HCT116 (cell line): ENCODE data around the gene SYTL5.

Source experiments
- CEBPB ChIP-seq: IDR thresholded peaks from 2 replicates; pipeline ENCODE4 v1.6.1; 2012; ENCODE audit warnings: low read depth
- ELF1 ChIP-seq: IDR thresholded peaks from 2 replicates; pipeline ENCODE4 v1.6.1; 2012; ENCODE audit warnings: low read depth, borderline replicate concordance
- EZH2 ChIP-seq: fragments of 200-600 bp; sonication (generic); IDR thresholded peaks from 2 replicates; pipeline ENCODE4 v1.6.1; 2017; ENCODE audit warnings: antibody characterized with exemption, mixed run types
- FOSL1 ChIP-seq: IDR thresholded peaks from 2 replicates; pipeline ENCODE4 v1.6.1; 2012; ENCODE audit warnings: low read depth
- POLR2A ChIP-seq: IDR thresholded peaks from 2 replicates; pipeline ENCODE4 v1.7.0; 2011; ENCODE audit warnings: borderline replicate concordance; ENCODE audit not compliant: insufficient read depth, insufficient read length; ENCODE audit errors: extremely low read depth
- SIN3A ChIP-seq: IDR thresholded peaks from 2 replicates; pipeline ENCODE4 v1.6.1; 2012; ENCODE audit warnings: low read depth
- SRF ChIP-seq: IDR thresholded peaks from 2 replicates; pipeline ENCODE4 v1.6.1; 2012; ENCODE audit warnings: low read depth
- TCF7L2 ChIP-seq: IDR thresholded peaks from 2 replicates; pipeline ENCODE4 v1.7.0; 2011; ENCODE audit warnings: borderline replicate concordance, inconsistent platforms; ENCODE audit not compliant: insufficient read depth, insufficient read length; ENCODE audit errors: extremely low read depth
- YY1 ChIP-seq: IDR thresholded peaks from 2 replicates; pipeline ENCODE4 v1.6.1; 2011; ENCODE audit warnings: low read length, low read depth, moderate library complexity, mild to moderate bottlenecking; ENCODE audit not compliant: insufficient replicate concordance; ENCODE audit errors: extremely low read depth
- ZFX ChIP-seq: fragments of 450-650 bp; IDR thresholded peaks from 2 replicates; pipeline ENCODE4 v1.6.1; 2017
- ZNF274 ChIP-seq: fragments of 200-500 bp; sonication (Bioruptor generic); IDR thresholded peaks from 2 replicates; pipeline ENCODE4 v1.6.1; 2014; ENCODE audit warnings: mild to moderate bottlenecking, low read depth, low read length, inconsistent platforms
- TF ChIP-seq, protein P1 (sequence below), 3 experiments: fragments of 200-600 bp in 1 of 3; sonication (generic) in 1 of 3; IDR thresholded peaks in 2 of 3; conservative IDR thresholded peaks in 1 of 3; 2 replicates each; pipeline ENCODE4 v1.5.1; 2012 to 2017; ENCODE audit warnings: low read depth in 2 of 3, low read length in 2 of 3, antibody characterized with exemption in 1 of 3, borderline replicate concordance in 1 of 3, control low read depth in 1 of 3, mild to moderate bottlenecking in 1 of 3, mixed read lengths in 1 of 3, mixed run types in 1 of 3, moderate library complexity in 1 of 3; ENCODE audit not compliant: insufficient read depth in 1 of 3
- TF ChIP-seq, protein P2 (sequence below): IDR thresholded peaks from 2 replicates; pipeline ENCODE4 v1.6.1; 2012; ENCODE audit warnings: low read depth
- TF ChIP-seq, protein P3 (sequence below): IDR thresholded peaks from 2 replicates; pipeline ENCODE4 v1.6.1; 2012

DNA sequence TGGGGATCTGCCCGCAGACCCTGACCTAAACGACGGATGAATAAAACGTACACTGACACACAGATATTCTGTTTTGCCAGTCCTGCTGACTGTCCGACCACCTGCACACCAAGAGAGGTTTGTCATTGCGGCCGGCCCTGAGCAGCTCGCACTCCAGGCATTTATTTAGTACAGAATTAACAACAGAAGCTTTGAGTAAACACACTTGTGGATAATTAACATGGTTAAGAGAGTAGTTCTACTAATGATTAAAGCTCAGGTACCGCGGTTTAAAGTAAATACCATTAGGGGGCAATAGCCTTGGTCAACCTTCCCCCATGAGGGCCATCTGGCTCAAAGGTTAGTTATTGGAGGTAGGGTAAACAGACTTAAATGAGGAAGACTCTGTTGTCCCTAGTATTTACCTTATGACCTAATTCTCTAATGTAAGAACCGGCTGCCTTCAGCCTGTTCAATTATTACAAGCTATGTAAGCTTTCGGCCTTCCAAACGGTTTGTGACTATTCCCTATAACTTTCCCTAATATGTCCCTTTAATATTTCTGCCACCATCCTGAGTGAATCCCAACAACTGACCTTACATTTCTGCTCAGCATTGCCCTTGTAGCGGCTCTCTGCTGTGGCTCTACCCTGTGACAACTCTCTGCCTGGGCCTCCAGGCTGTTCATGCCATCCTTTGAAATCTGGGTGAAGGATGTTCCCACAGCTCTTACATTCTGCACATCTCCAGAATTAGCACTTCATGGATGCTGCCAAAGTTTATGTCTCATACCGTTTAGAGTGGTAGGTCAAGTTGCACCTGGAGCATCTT lies 46.9 kb upstream of the SYTL5 start:
- TF ChIP-seq SRF (no peak), YY1 (no peak), POLR2A (no peak), TCF7L2 (no peak), FOSL1 (no peak), ZNF274 (no peak), ELF1 (no peak), CEBPB (no peak), EZH2 (no peak), SIN3A (no peak), ZFX (no peak)
- TF ChIP-seq, protein P1, sequence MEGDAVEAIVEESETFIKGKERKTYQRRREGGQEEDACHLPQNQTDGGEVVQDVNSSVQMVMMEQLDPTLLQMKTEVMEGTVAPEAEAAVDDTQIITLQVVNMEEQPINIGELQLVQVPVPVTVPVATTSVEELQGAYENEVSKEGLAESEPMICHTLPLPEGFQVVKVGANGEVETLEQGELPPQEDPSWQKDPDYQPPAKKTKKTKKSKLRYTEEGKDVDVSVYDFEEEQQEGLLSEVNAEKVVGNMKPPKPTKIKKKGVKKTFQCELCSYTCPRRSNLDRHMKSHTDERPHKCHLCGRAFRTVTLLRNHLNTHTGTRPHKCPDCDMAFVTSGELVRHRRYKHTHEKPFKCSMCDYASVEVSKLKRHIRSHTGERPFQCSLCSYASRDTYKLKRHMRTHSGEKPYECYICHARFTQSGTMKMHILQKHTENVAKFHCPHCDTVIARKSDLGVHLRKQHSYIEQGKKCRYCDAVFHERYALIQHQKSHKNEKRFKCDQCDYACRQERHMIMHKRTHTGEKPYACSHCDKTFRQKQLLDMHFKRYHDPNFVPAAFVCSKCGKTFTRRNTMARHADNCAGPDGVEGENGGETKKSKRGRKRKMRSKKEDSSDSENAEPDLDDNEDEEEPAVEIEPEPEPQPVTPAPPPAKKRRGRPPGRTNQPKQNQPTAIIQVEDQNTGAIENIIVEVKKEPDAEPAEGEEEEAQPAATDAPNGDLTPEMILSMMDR (IDR thresholded peaks at IDR 0.05 in 2 of 3, conservative IDR thresholded peaks at IDR 0.05 in 1 of 3; ENCODE audit: borderline replicate concordance in 1 of 3, insufficient read depth in 1 of 3, low read depth in 2 of 3, low read length in 2 of 3): no peak
- TF ChIP-seq, protein P2, sequence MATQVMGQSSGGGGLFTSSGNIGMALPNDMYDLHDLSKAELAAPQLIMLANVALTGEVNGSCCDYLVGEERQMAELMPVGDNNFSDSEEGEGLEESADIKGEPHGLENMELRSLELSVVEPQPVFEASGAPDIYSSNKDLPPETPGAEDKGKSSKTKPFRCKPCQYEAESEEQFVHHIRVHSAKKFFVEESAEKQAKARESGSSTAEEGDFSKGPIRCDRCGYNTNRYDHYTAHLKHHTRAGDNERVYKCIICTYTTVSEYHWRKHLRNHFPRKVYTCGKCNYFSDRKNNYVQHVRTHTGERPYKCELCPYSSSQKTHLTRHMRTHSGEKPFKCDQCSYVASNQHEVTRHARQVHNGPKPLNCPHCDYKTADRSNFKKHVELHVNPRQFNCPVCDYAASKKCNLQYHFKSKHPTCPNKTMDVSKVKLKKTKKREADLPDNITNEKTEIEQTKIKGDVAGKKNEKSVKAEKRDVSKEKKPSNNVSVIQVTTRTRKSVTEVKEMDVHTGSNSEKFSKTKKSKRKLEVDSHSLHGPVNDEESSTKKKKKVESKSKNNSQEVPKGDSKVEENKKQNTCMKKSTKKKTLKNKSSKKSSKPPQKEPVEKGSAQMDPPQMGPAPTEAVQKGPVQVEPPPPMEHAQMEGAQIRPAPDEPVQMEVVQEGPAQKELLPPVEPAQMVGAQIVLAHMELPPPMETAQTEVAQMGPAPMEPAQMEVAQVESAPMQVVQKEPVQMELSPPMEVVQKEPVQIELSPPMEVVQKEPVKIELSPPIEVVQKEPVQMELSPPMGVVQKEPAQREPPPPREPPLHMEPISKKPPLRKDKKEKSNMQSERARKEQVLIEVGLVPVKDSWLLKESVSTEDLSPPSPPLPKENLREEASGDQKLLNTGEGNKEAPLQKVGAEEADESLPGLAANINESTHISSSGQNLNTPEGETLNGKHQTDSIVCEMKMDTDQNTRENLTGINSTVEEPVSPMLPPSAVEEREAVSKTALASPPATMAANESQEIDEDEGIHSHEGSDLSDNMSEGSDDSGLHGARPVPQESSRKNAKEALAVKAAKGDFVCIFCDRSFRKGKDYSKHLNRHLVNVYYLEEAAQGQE: no peak
- TF ChIP-seq, protein P3, sequence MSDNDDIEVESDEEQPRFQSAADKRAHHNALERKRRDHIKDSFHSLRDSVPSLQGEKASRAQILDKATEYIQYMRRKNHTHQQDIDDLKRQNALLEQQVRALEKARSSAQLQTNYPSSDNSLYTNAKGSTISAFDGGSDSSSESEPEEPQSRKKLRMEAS: no peak
